ENCODE data around the gene TYR. TPM values are rescaled to one million over a fixed set of nuclear protein-coding genes. Genes with fewer than 3 reads are reported as not detected.
"Not testable (repeated sequence)": the region's sequence is repeated elsewhere in the genome, so short reads cannot be mapped to it uniquely, and the experiment has no call there.

TYR gene
- total and polyA plus RNA-seq, 2 experiments from 2014 or later = not detected

DNA sequence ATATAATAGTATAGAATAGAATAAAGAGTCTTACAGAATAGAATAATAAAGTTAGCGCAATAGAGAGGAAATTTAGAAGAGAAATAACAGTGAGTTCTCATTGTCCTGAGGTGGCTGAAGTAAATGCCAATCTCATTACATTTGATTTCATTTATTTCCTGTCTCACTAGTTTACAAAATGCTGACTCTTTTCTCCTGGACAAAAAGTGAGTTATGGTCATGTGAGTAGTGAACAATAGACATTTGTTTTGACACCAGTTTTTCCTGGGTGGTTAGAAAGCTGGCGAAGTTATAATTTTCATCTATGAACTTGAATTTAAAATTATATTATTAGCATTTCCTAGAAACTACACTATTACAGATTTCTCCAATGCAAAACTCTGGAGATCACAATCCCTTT lies 143.7 kb downstream of the TYR start:
- TF ChIP-seq EZH2 (IDR thresholded peaks at IDR 0.05; ENCODE audit: insufficient read depth, poor library complexity, severe bottlenecking) = no peak
- TF ChIP-seq EZH2phosphoT487 (IDR thresholded peaks at IDR 0.05; ENCODE audit: insufficient read depth, low read depth) = no peak
- Histone ChIP-seq H3K27ac (no peak overlapping the region), H4K20me1 (ENCODE audit: insufficient read depth) (no peaks in the 10 kb centered on the region), H3K36me3 (ENCODE audit: low read depth) (no peaks in the 10 kb centered on the region), H3K4me3 (no peak overlapping the region), H3K4me2 (ENCODE audit: unreplicated experiment) (no peak overlapping the region), H3K27me3 (replicated peaks; ENCODE audit: insufficient read depth) (no peaks in the 10 kb centered on the region), H3K79me2 (ENCODE audit: insufficient read depth) (no peaks in the 10 kb centered on the region), H3F3A (ENCODE audit: insufficient read depth) (no peaks in the 10 kb centered on the region), H3K9me2 (ENCODE audit: insufficient read depth) (no peaks in the 10 kb centered on the region), H3K4me1 (ENCODE audit: insufficient read depth) (no peaks in the 10 kb centered on the region), H3K9ac (no peak overlapping the region), H3K9me3 (ENCODE audit: low read depth) (no peaks in the 10 kb centered on the region), H2AFZ (no peak overlapping the region)
- no peak for DNase-seq
- in situ Hi-C loops (cut with MboI) = no loop called here
- WGBS, 2 experiments (ENCODE audit: low coverage in 1 of 2, low lambda C conversion rate in 2 of 2, missing lambda C conversion rate in 2 of 2) = 88 to 95% methylated on average over 2 of the region's 2 CpGs

DNA sequence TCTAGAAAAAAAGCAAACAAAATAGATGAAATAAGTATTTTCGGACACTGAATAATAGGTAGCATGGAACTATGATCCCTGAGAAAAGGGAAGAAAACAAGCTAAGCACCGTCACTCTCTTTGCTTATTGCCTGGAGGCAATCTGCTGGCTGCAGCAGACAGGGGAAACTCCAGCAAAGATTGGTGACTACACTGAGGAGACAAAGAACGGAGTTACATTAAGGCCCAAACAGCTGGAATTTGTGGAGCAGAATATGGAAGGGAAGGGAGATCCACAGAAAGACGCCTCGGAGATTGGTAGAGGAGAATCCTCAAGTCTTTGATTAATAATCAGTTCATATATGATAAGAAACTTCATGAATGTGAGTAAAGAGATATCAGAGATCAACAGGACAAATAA lies 150.2 kb downstream of the TYR start:
- in situ Hi-C loops (cut with MboI) = loop anchor here (25.0 kb wide), 1 partner anchor 284 kb away; no protein-coding TSS in a partner anchor
- TF ChIP-seq EZH2 (IDR thresholded peaks at IDR 0.05; ENCODE audit: insufficient read depth, poor library complexity, severe bottlenecking) = no peak
- H3K9me3 ChIP-seq (ENCODE audit: low read depth) = no peaks in the 10 kb centered on the region
- no peak overlapping the region for H2AFZ ChIP-seq
- 80 to 89% methylated on average over 5 of the region's 5 CpGs for WGBS, 2 experiments (ENCODE audit: low coverage in 1 of 2, low lambda C conversion rate in 2 of 2, missing lambda C conversion rate in 2 of 2)
- H3K79me2 ChIP-seq (ENCODE audit: insufficient read depth) = no peaks in the 10 kb centered on the region
- no peak overlapping the region for H3K4me3 ChIP-seq
- no peak overlapping the region for H3K9ac ChIP-seq
- no peak overlapping the region for H3K27ac ChIP-seq
- H3K27me3 ChIP-seq (replicated peaks; ENCODE audit: insufficient read depth) = no peaks in the 10 kb centered on the region
- H3K9me2 ChIP-seq (ENCODE audit: insufficient read depth) = no peaks in the 10 kb centered on the region
- no peaks in the 10 kb centered on the region for H3K36me3 ChIP-seq (ENCODE audit: low read depth)
- H3K4me1 ChIP-seq (ENCODE audit: insufficient read depth) = no peaks in the 10 kb centered on the region
- DNase-seq = no peak
- no peak overlapping the region for H3K4me2 ChIP-seq (ENCODE audit: unreplicated experiment)
- H3F3A ChIP-seq (ENCODE audit: insufficient read depth) = no peaks in the 10 kb centered on the region
- H4K20me1 ChIP-seq (ENCODE audit: insufficient read depth) = no peaks in the 10 kb centered on the region

DNA sequence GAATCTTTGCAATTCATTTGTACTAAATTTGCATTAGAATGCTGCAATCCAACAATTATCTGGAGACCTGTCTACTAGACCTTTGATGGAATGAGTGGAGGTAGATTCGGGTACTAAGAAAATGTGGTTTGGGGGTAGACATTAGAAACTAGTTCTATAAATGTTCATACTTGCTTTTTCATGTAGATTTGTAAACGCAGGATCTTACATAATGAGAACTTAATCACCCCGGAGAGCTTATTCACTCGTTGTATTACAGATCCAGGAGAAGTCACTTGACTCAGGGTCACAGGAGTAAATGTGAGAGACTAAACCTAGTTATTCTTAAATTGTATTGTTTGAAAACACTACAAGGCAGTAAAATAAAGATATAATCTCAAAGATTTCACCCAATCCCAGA lies 154.3 kb downstream of the TYR start:
- in situ Hi-C loops (cut with MboI) = loop anchor here (25.0 kb wide), 1 partner anchor 280 kb away; no protein-coding TSS in a partner anchor

DNA sequence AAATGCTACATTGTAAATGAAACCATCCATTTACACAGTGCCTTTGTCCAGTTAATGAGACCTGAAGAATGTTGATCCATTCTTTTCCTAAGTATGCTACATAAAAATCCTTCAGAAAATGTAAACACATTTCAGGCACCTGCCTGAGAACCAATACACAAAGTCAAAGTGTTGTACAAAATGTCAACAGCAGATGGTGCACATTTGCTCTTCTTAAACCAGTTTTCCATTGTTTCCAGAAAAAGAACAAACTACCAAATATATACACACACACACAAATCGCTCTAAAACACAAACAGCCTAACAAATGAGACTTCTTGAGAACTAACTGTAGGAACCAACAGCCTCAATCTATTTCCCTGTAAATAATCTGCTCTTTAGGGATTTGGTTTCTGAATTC lies 156.0 kb downstream of the TYR start:
- H3K9me2 ChIP-seq (ENCODE audit: insufficient read depth); H3K9me3 ChIP-seq (ENCODE audit: low read depth); H3K4me1 ChIP-seq (ENCODE audit: insufficient read depth); H4K20me1 ChIP-seq (ENCODE audit: insufficient read depth); H3K4me2 ChIP-seq (ENCODE audit: unreplicated experiment); H3K79me2 ChIP-seq (ENCODE audit: insufficient read depth); H3K27ac ChIP-seq; H3F3A ChIP-seq (ENCODE audit: insufficient read depth); H3K9ac ChIP-seq; H3K27me3 ChIP-seq (replicated peaks; ENCODE audit: insufficient read depth); H3K36me3 ChIP-seq (ENCODE audit: low read depth); H3K4me3 ChIP-seq: not testable (repeated sequence)
- peak overlapping the region; percentile 79 for H2AFZ ChIP-seq
- in situ Hi-C loops (cut with MboI) = loop anchor here (25.0 kb wide), 1 partner anchor 279 kb away; no protein-coding TSS in a partner anchor
- DNase-seq = peak; percentile 39
- 21 to 32% methylated on average over 1 of the region's 1 CpG for WGBS, 2 experiments (ENCODE audit: low coverage in 1 of 2, low lambda C conversion rate in 2 of 2, missing lambda C conversion rate in 2 of 2)

More for the DNA sequence above, 154.3 kb downstream of the TYR start:
- not testable (repeated sequence) for DNase-seq; H3K9me2 ChIP-seq (ENCODE audit: insufficient read depth); H3K4me2 ChIP-seq (ENCODE audit: unreplicated experiment); H3K27ac ChIP-seq; H3K79me2 ChIP-seq (ENCODE audit: insufficient read depth); H3K27me3 ChIP-seq (replicated peaks; ENCODE audit: insufficient read depth); H3K4me1 ChIP-seq (ENCODE audit: insufficient read depth); H3K9me3 ChIP-seq (ENCODE audit: low read depth); H3K4me3 ChIP-seq; H3F3A ChIP-seq (ENCODE audit: insufficient read depth); H3K9ac ChIP-seq; H4K20me1 ChIP-seq (ENCODE audit: insufficient read depth); H3K36me3 ChIP-seq (ENCODE audit: low read depth)
- peak overlapping the region; percentile 24; the same call in 1 of the 2 replicates for H2AFZ ChIP-seq
- WGBS, 2 experiments (ENCODE audit: low coverage in 1 of 2, low lambda C conversion rate in 2 of 2, missing lambda C conversion rate in 2 of 2) = 70 to 74% methylated on average over 4 of the region's 4 CpGs

DNA sequence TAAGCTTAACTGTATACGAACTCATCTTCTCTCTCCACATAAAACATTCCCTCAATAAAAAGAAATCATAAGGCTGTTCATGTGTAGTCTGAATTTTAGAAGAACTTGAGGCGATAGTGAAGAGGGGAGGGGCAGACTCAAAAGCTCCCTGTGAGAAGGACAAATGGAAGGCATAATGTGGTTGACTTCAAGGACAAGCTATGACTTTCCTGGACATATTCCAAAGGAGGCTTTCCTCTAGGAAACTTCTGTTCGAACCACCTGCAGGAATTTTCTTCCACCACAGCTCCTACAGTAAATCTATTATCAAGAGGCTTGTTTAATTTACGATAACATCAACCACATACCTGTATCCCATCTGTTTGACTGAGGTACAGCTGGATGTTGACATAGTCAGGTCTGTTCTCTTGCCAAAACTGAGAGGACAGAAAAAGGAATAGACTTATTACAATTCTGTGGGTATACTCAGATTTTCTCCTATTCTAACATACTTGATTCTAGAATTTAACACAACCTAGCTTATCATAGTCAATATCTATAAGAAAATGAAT lies 159.5 kb downstream of the TYR start:
- H3K27me3 ChIP-seq (replicated peaks; ENCODE audit: insufficient read depth); H3K4me2 ChIP-seq (ENCODE audit: unreplicated experiment); H2AFZ ChIP-seq; H3K27ac ChIP-seq; H3K79me2 ChIP-seq (ENCODE audit: insufficient read depth); H4K20me1 ChIP-seq (ENCODE audit: insufficient read depth); DNase-seq; H3K9me3 ChIP-seq (ENCODE audit: low read depth); H3K4me3 ChIP-seq; H3K9me2 ChIP-seq (ENCODE audit: insufficient read depth); H3K9ac ChIP-seq; H3K36me3 ChIP-seq (ENCODE audit: low read depth): not testable (repeated sequence)
- 97% methylated on average over 4 of the region's 4 CpGs for WGBS, 2 experiments (ENCODE audit: low coverage in 1 of 2, low lambda C conversion rate in 2 of 2, missing lambda C conversion rate in 2 of 2)
- H3F3A ChIP-seq (ENCODE audit: insufficient read depth) = peaks cover 12% of the 10 kb centered on the region
- in situ Hi-C loops (cut with MboI) = loop anchor here (25.0 kb wide), 1 partner anchor 275 kb away; no protein-coding TSS in a partner anchor
- H3K4me1 ChIP-seq (ENCODE audit: insufficient read depth) = peaks cover 13% of the 10 kb centered on the region; the same call in 1 of the 2 replicates

DNA sequence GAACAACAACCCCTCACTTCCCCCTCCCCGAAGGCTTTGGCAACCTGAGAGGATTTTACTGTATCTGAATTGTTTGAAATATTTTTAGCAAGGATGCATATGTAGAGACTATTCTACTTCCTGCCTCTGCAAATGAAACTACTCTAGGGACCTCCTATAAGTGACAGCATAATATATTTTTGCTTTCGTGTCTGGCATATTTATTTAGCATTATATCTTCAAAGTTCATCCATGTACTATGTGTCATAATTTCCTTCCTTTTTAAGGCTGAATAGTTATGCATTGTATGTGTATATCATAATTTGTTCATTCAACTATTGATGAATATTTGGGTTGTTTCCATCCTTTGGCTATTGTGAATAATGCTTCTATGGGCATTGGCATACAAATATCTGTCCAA lies 160.4 kb downstream of the TYR start:
- H3K9me3 ChIP-seq (ENCODE audit: low read depth); H4K20me1 ChIP-seq (ENCODE audit: insufficient read depth); H3K27me3 ChIP-seq (replicated peaks; ENCODE audit: insufficient read depth); H2AFZ ChIP-seq; H3K27ac ChIP-seq; H3K4me2 ChIP-seq (ENCODE audit: unreplicated experiment); DNase-seq; H3K36me3 ChIP-seq (ENCODE audit: low read depth); H3K9ac ChIP-seq; H3K4me3 ChIP-seq; H3K79me2 ChIP-seq (ENCODE audit: insufficient read depth); H3K9me2 ChIP-seq (ENCODE audit: insufficient read depth): not testable (repeated sequence)
- H3F3A ChIP-seq (ENCODE audit: insufficient read depth) = peaks cover 12% of the 10 kb centered on the region
- peaks cover 17% of the 10 kb centered on the region for H3K4me1 ChIP-seq (ENCODE audit: insufficient read depth)
- in situ Hi-C loops (cut with MboI) = loop anchor here (25.0 kb wide), 1 partner anchor 274 kb away; no protein-coding TSS in a partner anchor
- 84 to 88% methylated on average over 2 of the region's 2 CpGs for WGBS, 2 experiments (ENCODE audit: low coverage in 1 of 2, low lambda C conversion rate in 2 of 2, missing lambda C conversion rate in 2 of 2)

DNA sequence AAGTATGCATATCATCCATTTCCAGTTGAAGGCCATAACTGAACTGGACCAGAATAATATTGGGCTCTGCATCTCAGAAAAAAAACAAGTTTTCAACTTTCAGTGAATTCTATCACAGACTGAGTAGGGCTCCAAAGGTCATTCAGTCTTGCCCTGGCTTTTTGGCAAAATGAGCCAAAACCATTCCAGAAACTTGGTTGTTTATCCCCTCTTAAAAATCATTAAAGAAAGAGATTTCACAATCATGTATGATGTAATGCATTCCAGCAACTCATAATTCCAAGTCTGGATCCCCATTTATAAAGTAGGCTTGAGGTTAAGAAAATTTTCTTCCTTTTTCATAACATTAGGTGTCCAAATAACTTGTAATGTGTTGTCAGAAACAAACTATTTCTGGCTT lies 162.8 kb downstream of the TYR start:
- H3K9me3 ChIP-seq (ENCODE audit: low read depth); H3K27me3 ChIP-seq (replicated peaks; ENCODE audit: insufficient read depth); H3K36me3 ChIP-seq (ENCODE audit: low read depth); H3K79me2 ChIP-seq (ENCODE audit: insufficient read depth); H4K20me1 ChIP-seq (ENCODE audit: insufficient read depth); H3K9ac ChIP-seq; H3K9me2 ChIP-seq (ENCODE audit: insufficient read depth): not testable (repeated sequence)
- peak; percentile 48 for DNase-seq
- Histone ChIP-seq H3K27ac (peak overlapping the region; percentile 31), H2AFZ (0 out of 2 replicates have a peak overlapping the region, but pooled peaks have one; percentile 42), H3K4me1 (ENCODE audit: insufficient read depth) (peaks cover 21% of the 10 kb centered on the region), H3K4me2 (ENCODE audit: unreplicated experiment) (peak overlapping the region; percentile 68), H3F3A (ENCODE audit: insufficient read depth) (peaks cover 12% of the 10 kb centered on the region), H3K4me3 (0 out of 2 replicates have a peak overlapping the region, but pooled peaks have one; percentile 27)
- in situ Hi-C loops (cut with MboI) = loop anchor here (25.0 kb wide), 1 partner anchor 272 kb away; no protein-coding TSS in a partner anchor
